GM21786 (cell line): ENCODE data around the gene ZNF789.
"Not testable (repeated sequence)": the region's sequence is repeated elsewhere in the genome, so short reads cannot be mapped to it uniquely, and the experiment has no call there.

ENCODE experiments used
- ATAC-seq: cut with Tn5 transposase; IDR thresholded peaks from one replicate; pipeline ENCODE4 v1.9.1; 2021; ENCODE audit not compliant: unreplicated experiment

ZNF789 gene

GRCh38 chr7:99472561-99473314 lies at the start of gene ZNF789:
TSS of gene ZNF789 (plus strand) at chr7:99472890. CDS start at chr7:99476457, 3,567 bp downstream.
- ATAC-seq, result peak; percentile 95

DNA sequence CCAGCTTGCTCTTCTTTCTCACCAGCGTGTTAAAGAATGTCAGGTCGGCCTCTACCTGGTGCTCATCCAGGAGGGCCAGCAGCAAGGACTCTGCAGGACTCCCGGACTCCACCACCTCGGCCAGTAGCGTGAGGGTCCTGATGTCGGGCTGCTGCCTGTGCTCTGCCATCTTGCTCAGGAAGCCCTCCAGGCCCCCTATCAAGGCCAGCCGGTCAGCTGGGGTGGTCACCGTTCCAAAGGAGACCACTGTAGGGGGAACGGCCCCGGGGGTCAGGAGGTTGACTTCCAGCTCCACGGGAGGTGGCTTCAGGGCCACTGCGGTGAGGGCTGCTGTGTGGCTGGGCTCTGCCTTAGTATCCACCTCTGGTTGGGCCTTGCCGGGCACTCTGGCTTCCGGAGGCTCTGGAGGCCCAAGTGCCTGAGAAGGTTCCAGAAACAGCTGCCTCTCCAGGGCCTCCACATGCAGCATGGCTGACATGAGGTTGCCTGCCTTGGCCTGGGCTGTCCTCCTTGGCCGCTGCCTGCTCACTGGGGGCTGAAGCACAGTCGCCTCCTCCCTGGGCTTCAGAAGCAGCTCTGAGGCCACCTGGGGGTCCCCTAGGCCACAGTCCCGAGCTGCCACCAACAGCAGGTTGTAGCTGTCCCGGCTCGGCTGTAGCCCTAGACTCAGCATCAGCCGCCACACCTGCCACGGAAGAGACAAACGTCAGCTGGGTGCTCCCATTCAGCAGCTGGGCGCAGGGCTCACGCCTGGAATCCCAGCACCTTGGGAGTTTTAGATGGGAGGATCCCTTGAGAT lies 47.6 kb upstream of the ZNF789 start:
- no peak for ATAC-seq

- ATAC-seq, result no peak
These were observed 43.6 kb upstream of the ZNF789 start for GRCh38 chr7:99428972-99429566.

DNA sequence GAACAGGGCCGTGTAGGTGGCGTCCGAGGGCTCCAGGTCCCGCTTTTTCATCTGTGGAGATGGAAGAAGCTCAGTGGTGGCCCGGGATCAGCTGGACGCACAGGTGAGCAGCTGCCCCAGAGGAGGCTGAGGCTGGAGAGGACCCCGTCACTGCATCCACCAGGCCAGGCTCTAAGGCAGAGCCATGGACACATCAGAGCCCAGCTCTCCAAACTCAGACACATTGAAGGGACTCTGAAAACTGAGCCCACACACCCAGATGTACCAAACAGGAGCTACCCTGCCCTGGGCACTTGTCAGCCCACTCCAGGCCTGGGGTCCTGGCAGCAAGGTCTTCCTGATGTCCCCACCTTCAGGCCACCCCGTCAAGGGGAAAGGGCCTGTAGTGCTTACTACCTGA lies 42.9 kb upstream of the ZNF789 start:
- no peak for ATAC-seq

DNA sequence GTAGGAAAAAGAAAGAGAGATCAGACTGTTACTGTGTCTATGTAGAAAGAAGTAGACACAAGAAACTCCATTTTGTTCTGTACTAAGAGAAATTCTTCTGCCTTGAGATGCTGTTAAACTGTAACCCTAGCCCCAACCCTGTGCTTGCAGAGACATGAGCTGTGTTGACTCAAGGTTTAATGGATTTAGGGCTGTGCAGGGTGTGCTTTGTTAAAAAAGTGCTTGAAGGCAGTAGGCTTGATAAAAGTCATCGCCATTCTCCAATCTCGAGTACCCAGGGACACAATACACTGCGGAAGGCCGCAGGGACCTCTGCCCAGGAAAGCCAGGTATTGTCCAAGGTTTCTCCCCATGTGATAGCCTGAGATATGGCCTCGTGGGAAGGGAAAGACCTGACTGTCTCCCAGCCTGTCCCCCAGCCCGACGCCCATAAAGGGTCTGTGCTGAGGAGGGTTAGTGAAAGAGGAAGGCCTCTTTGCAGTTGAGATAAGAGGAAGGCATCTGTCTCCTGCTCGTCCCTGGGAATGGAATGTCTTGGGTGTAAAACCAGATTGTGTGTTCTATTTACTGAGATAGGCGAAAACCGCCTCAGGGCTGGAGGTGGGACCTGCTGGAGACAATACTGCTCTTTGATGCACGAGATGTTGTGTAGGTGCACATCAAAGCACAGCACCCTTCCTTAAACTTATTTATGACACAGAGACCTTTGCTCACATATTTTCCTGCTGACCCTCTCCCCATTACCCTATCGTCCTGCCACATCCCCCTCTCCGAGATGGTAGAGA lies 40.7 kb upstream of the ZNF789 start:
- ATAC-seq, result not testable (repeated sequence)

GRCh38 chr7:99433158-99433557 lies 39.5 kb upstream of the ZNF789 start:
- ATAC-seq, result no peak

GRCh38 chr7:99437946-99438572 lies 34.6 kb upstream of the ZNF789 start:
- peak; percentile 4 for ATAC-seq

DNA sequence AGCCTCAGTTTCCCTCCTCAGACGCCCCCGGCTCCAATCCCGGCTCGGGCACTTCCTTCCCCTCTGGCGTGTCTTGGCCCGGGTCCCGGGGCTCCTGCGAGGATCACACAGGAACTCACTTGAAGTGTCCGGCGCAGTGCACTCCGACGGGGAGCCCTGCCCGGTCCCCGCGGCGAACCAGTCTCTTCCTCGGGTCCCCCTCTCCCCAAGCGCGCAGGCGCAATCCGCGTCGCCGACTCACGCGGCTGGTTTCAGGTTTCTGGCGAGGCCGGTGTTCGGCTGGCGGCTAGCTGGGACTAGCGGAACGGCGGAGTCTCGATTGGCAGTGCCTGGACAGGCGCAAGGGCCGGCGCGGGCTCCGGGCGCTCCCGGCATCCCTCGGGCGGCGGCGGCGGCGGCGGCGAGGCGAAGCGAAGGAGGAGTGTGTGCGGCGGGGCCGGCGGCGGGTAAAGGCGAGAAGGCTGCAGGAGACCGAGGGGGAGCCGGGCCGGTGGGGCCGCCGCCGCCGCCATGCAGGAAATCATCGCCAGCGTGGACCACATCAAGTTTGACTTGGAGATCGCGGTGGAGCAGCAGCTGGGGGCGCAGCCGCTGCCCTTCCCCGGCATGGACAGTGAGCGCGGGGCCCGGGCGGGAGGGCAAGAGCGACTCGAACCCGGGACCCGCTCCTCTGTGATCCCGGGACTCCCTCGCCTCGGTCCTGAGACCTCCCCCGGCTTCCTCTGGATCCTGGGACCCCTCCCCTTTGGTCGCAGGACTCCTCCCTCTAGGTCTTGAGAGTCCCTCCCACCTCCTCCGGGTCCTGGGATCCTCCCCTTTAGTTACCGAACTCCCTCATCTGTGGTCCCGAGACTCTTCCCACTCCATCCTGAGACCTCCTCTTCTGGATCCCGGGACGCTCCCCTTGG lies 33.9 kb upstream of the ZNF789 start, which contains the start of the genes CPSF4 and PTCD1:
TSS of gene CPSF4 (plus strand) at position 371 of the 908 bp plus-strand sequence. CDS start at position 511, 140 bp downstream.
TSS of gene PTCD1 (minus strand) at position 226 of the 908 bp plus-strand sequence. CDS start 3,556 bp downstream, outside the sequence.
- peak; percentile 90 for ATAC-seq

GRCh38 chr7:99440195-99440594 lies 32.5 kb upstream of the ZNF789 start:
- no peak for ATAC-seq

- ATAC-seq, result no peak
These were observed 26.6 kb upstream of the ZNF789 start for GRCh38 chr7:99446096-99446495.

DNA sequence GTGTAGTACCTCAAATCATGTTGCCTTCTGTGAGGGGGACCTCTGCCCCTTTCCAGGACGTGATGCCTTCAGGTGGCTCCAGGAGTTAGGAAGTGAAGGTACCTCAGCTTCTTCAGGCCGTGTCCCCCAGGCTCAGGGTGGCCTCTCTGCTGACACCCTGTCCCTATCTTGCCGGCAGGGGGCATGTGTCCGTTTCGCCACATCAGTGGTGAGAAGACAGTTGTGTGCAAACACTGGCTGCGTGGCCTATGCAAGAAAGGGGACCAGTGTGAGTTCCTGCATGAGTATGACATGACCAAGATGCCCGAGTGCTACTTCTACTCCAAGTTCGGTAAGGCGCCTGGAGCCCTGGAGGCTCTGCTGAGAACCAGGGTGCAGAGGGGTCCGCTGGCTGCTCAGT lies 24.7 kb upstream of the ZNF789 start:
- no peak for ATAC-seq

DNA sequence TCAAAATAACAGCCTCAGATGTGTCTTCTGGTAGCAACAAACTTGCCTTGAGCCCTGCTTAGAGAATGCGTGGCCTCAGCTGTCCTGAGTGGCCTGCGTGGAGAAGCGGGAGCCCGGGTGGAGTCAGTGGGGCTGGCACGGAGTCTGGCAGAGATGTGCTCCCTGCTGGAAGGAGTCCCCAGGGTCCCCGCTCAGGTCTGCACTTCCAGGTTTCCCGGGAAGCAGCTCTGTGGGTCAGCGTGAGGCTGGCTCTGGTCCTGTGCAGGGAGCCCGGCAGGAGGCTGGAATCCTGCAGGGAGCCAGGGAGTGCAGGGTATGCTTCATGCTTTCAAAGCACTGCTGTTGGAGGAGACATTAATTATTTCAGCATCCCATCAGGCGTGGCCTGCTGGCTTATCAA lies 23.8 kb upstream of the ZNF789 start:
- no peak for ATAC-seq

DNA sequence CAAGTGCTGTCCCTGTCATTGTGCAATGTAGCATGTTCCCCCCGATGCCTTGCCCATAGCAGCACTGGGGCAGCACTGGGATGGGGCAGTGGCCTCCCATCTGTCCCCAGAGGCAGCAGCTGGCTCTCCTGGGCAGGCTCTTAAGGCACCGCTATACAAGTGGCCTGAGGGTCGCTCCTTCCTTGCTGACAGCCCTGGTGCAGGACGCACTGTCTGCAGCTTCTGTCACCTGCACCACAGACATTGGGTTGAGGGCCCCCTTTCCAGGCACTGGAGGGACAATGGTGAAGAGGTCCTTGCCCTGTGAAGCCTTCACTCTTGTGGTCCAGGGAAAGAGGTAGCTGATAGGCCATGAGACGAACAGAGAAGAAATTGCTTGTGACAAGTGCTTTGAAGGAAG lies 23.4 kb upstream of the ZNF789 start:
- ATAC-seq, result no peak

GRCh38 chr7:99451936-99452335 lies 20.8 kb upstream of the ZNF789 start:
- no peak for ATAC-seq

DNA sequence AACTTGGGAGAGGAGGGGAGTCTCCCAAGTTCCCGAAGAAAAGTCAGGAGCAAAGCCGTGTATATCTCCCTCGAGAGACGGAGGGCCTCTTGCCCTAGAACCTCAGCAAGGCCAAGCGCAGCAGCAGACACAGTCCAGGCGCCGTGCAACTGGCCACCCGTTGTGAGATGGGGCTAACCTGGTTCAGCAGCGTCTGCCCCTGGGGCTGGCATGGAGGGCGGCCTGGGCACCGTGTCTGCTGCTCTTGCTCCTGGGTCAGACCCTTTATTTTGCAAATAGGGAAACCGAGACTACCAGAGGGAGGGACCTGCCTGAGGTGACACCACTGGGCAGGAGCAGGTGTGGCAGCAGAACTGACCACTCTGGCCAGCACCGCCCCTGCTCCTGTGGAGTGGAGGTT lies 20.1 kb upstream of the ZNF789 start:
- no peak for ATAC-seq

DNA sequence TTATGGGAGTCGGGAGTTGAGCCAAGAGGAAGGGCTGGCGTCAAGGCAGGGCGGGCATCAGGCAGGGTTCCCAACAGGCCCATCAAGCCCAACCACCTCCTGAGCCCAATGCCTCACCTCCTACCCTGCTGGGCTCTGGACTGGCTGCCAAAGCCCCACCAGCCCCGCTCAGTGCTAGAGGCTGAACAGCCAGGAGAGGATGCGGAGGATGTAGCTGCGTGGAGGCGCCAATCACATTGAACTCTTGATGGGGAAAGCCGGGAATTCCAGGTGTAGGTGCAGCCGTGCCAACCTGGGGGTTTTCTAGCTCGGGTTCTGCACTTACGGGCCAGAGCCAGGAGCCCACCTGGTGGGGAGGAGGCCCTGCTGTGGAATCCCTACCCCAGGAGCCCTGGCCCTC lies 19.6 kb upstream of the ZNF789 start:
- ATAC-seq, result no peak

DNA sequence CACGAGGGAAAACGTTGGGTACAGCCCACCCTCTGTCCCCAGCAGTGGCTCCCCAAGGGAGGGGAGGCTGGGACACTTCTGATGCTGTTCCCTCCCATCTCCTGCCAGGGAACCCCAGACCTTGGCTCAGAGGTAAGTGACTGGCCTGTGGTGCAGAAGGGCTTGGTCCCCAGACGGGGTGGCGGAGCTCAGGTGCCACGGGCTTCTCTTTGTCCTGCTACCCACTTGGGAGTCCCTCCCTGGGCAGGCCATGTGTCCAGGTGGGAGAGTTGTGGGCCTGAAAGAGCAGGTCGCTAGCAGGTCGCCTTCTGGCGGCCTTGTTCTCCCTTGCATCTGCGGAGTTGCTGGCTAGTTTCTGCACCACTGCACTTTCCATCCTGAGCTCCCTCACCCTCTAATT lies 16.8 kb upstream of the ZNF789 start:
- no peak for ATAC-seq

DNA sequence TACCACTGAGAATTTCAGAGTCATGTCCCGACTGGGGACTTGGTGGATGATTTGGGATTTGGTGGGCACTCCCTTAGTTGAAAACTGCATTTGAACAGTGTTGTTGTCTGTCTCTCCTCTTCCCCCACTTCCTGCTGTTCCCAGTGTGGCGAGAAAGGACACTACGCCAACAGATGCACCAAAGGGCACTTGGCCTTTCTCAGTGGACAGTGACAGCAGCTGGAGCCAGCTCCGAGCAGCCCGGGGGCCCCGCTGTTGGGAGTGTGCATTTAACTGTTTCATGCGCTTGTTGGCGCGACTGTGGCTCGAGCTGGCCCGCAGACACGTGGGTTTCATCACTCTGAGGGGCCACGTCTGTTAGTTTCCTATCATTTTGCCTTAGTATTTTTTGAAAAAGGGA lies 16.4 kb upstream of the ZNF789 start:
- ATAC-seq, result no peak

DNA sequence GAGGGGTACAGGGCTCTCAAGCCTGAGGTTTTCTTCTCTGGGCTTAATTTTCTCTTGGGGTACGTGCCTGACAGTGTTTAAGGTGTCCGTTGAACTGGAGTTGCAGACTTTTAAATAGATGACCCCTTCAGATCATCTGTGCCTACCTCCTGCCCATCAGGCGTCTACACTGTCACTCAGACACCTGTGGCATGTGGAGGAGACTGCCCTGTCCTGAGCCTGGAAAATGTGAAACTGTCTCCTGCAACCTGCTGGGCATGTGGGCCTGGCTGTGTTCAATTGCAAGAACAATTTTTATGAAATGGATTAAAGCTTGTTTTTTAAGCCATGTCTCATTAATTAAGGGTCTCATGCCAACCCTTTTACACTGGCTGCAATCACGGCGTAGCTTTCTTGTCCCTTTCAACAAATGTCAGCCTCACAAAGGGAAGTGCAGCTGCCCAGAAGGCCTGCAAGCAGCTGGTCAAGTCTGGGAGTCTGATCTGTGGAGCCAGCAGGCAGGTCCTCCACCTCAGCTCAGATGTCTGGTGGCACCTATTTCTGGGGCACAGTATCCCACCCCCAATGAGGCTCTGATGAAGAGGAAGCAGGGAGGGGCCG lies 15.5 kb upstream of the ZNF789 start:
- no peak for ATAC-seq
